ENCODE results near the gene AP1M1. TPM values are rescaled to one million over a fixed set of nuclear protein-coding genes. Genes with fewer than 3 reads are reported as not detected.

Gene AP1M1
- total RNA-seq, 1 experiment from 2014 or later, result 88.7 TPM

GRCh38 chr19:16293118-16294091, 95.7 kb downstream of the AP1M1 start:
- Histone ChIP-seq H3K27ac (ENCODE audit: low read length) (peak overlapping the region; percentile 85), H3K4me3 (ENCODE audit: low read depth in 2 of 2, low read length in 2 of 2) (peak overlapping the region; percentile 19 to 49), H3K9me3 (ENCODE audit: control insufficient read depth, insufficient read depth, low read depth, low read length) (no peaks in the 10 kb centered on the region), H3K27me3 (ENCODE audit: control insufficient read depth, insufficient read depth, low read length) (no peaks in the 10 kb centered on the region), H3K4me1 (ENCODE audit: control insufficient read depth, insufficient read depth, low read length) (peaks cover 22% of the 10 kb centered on the region; the same call in 1 of the 2 replicates), H3K36me3 (ENCODE audit: control insufficient read depth, insufficient read depth, low read length) (no peaks in the 10 kb centered on the region)
- no peak for DNase-seq (ENCODE audit: low read depth, low spot score)
- intact Hi-C loops (cut with micrococcal nuclease; ENCODE audit: unreplicated experiment), result loop anchor here (1.0 kb wide), 1 partner anchor 14 kb away; no protein-coding TSS in a partner anchor
- in situ Hi-C loops (cut with HindIII; ENCODE audit: low pct_unique_long_range_greater_than_20kb, low sequenced_read_pairs), result no loop called here
- no peak for TF ChIP-seq CTCF (IDR thresholded peaks at IDR 0.05)
- TF ChIP-seq TCF7L2 (IDR thresholded peaks at IDR 0.05; ENCODE audit: low read depth, low read length), result peak; percentile 95
- no peak for TF ChIP-seq REST (IDR thresholded peaks at IDR 0.05; ENCODE audit: insufficient read depth in 1 of 2, low read depth in 2 of 2, low read length in 1 of 2)
- TF ChIP-seq POLR2AphosphoS5 (IDR thresholded peaks at IDR 0.05; ENCODE audit: low read depth, low read length), result peak; percentile 74
- TF ChIP-seq SIN3A (IDR thresholded peaks at IDR 0.05; ENCODE audit: borderline replicate concordance, insufficient read depth, low read depth, low read length), result no peak
- ATAC-seq, result peak; percentile 87
- ChIA-PET CTCF (interaction anchor here (0.6 to 0.9 kb wide), 2 partner anchors 11 to 93 kb away, joined by 4 to 13 read pairs; no protein-coding TSS in a partner anchor), POLR2A (no interaction called here)
- BruUV-seq (replicated peaks), result no TSS peak

GRCh38 chr19:16295057-16295456, 97.3 kb downstream of the AP1M1 start:
- Histone ChIP-seq H3K27me3 (ENCODE audit: control insufficient read depth, insufficient read depth, low read length) (no peaks in the 10 kb centered on the region), H3K9me3 (ENCODE audit: control insufficient read depth, insufficient read depth, low read depth, low read length) (no peaks in the 10 kb centered on the region), H3K4me3 (ENCODE audit: low read depth in 2 of 2, low read length in 2 of 2) (no peak overlapping the region), H3K4me1 (ENCODE audit: control insufficient read depth, insufficient read depth, low read length) (peaks cover 22% of the 10 kb centered on the region; the same call in 1 of the 2 replicates), H3K27ac (ENCODE audit: low read length) (no peak overlapping the region), H3K36me3 (ENCODE audit: control insufficient read depth, insufficient read depth, low read length) (no peaks in the 10 kb centered on the region)
- intact Hi-C loops (cut with micrococcal nuclease; ENCODE audit: unreplicated experiment), result no loop called here
- ATAC-seq, result no peak
- ChIA-PET CTCF (no interaction called here), POLR2A (interaction anchor here (0.7 kb wide), 1 partner anchor 26 kb away, joined by 3 read pairs; no protein-coding TSS in a partner anchor)
- TF ChIP-seq REST (IDR thresholded peaks at IDR 0.05; ENCODE audit: insufficient read depth in 1 of 2, low read depth in 2 of 2, low read length in 1 of 2), result no peak
- no peak for TF ChIP-seq CTCF (IDR thresholded peaks at IDR 0.05)
- TF ChIP-seq TCF7L2 (IDR thresholded peaks at IDR 0.05; ENCODE audit: low read depth, low read length), result no peak
- no peak for TF ChIP-seq SIN3A (IDR thresholded peaks at IDR 0.05; ENCODE audit: borderline replicate concordance, insufficient read depth, low read depth, low read length)
- no peak for TF ChIP-seq POLR2AphosphoS5 (IDR thresholded peaks at IDR 0.05; ENCODE audit: low read depth, low read length)
- in situ Hi-C loops (cut with HindIII; ENCODE audit: low pct_unique_long_range_greater_than_20kb, low sequenced_read_pairs), result no loop called here
- BruUV-seq (replicated peaks), result no TSS peak
- no peak for DNase-seq (ENCODE audit: low read depth, low spot score)

All from Panc1 (cell line).